ENCODE data around the gene TLCD3A.
"Not testable (repeated sequence)": the region's sequence is repeated elsewhere in the genome, so short reads cannot be mapped to it uniquely, and the experiment has no call there.

TLCD3A gene

DNA sequence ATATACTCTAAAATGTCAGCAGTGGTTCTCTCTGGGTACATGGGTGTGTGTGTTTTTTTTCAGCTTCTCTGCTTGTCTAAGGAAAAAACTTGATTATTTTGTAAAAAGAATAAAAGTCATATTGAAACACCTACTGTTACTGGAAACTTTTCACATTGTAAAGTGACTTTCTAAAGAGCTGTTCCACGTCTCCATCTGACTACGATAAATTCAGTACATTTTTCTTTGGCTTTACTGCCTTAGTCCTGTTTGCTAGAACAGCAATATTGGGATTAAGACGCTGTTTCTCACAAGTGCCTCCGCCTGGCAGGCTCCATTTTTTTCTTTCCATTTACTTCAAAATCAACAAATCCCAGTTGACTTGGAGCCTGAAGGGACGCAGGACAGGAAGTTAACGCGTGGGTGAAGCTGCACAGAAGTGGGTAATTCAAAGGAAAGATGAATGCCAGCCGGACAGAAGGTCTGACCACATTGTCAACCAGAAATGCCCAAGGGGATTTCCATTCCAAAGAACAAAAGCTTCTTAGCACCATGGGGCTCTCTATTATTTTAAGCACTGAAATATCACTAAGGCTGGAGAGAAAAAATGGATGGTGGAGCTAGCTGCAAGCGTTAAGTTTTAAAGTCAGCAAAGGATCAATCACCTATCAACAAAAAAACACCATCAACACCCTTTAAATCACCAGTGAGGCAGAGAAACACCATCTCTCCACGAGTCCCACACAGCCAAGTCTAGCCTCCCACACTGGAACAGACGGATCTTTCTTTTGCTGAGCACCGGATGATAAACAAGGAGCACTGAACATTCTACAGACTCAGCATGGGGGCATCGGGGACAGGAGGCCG lies 41.3 kb downstream of the TLCD3A start:
- Histone ChIP-seq H3K27ac (ENCODE audit: low read length) (no peak overlapping the region), H3K36me3 (ENCODE audit: control insufficient read depth in 1 of 2, insufficient read depth in 2 of 2, low read length in 2 of 2) (peaks cover 73 to 75% of the 10 kb centered on the region in 2 donors), H3K4me1 (ENCODE audit: control insufficient read depth in 1 of 2, insufficient read depth in 2 of 2, low read length in 2 of 2) (no peaks in the 10 kb centered on the region), H3K4me3 (ENCODE audit: low read depth in 1 of 2, low read length in 2 of 2) (no peak overlapping the region), H3K9me3 (ENCODE audit: control insufficient read depth in 1 of 2, low read length in 2 of 2) (no peaks in the 10 kb centered on the region), H3K27me3 (ENCODE audit: low read depth, low read length) (no peaks in the 10 kb centered on the region)

DNA sequence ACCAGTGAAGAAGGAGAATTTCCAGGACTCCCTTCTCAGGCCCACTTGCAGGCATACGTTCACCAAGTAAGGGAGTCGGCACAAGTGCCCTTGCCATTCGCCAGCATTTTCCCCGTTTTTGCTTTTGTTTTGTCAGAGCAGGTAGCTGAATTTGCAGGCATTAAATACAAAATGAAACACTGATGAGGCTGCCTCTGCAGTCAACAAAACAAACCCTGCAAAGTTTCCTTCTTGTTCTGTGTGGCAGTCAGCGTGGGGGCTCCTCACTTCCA lies 41.9 kb downstream of the TLCD3A start:
- H3K4me3 ChIP-seq (ENCODE audit: low read depth in 1 of 2, low read length in 2 of 2) = no peak overlapping the region
- no peak overlapping the region for H3K27ac ChIP-seq (ENCODE audit: low read length)
- H3K9me3 ChIP-seq (ENCODE audit: control insufficient read depth in 1 of 2, low read length in 2 of 2) = no peaks in the 10 kb centered on the region
- peaks cover 67 to 69% of the 10 kb centered on the region in 2 donors for H3K36me3 ChIP-seq (ENCODE audit: control insufficient read depth in 1 of 2, insufficient read depth in 2 of 2, low read length in 2 of 2)
- H3K27me3 ChIP-seq (ENCODE audit: low read depth, low read length) = no peaks in the 10 kb centered on the region
- H3K4me1 ChIP-seq (ENCODE audit: control insufficient read depth in 1 of 2, insufficient read depth in 2 of 2, low read length in 2 of 2) = no peaks in the 10 kb centered on the region

DNA sequence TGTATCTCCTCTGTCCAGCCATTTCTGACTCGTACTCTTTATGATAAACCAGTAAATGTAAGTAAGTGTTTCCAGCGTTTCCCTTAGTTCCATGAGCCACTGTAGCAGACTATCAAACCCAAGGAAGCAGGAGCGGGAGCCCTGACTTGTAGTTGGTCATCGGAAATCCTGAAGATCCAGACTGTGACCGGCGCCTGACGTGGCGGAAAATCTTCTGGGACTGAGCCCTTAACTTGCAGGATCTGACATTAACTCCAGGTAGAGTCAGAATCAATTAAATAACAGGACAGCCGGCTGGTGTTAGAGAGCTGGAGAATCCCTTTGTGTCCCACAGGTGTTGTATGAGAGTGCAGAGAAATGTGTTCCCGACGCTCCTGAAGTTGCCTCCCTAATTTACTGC lies 45.7 kb downstream of the TLCD3A start:
- Histone ChIP-seq H3K4me1 (ENCODE audit: control insufficient read depth in 1 of 2, insufficient read depth in 2 of 2, low read length in 2 of 2) (peaks cover 5 to 15% of the 10 kb centered on the region in 2 donors), H3K27me3 (ENCODE audit: low read depth, low read length) (no peaks in the 10 kb centered on the region), H3K36me3 (ENCODE audit: control insufficient read depth in 1 of 2, insufficient read depth in 2 of 2, low read length in 2 of 2) (peaks cover 41 to 44% of the 10 kb centered on the region in 2 donors), H3K9me3 (ENCODE audit: control insufficient read depth in 1 of 2, low read length in 2 of 2) (no peaks in the 10 kb centered on the region), H3K4me3 (ENCODE audit: low read depth in 1 of 2, low read length in 2 of 2) (no peak overlapping the region), H3K27ac (ENCODE audit: low read length) (no peak overlapping the region)

DNA sequence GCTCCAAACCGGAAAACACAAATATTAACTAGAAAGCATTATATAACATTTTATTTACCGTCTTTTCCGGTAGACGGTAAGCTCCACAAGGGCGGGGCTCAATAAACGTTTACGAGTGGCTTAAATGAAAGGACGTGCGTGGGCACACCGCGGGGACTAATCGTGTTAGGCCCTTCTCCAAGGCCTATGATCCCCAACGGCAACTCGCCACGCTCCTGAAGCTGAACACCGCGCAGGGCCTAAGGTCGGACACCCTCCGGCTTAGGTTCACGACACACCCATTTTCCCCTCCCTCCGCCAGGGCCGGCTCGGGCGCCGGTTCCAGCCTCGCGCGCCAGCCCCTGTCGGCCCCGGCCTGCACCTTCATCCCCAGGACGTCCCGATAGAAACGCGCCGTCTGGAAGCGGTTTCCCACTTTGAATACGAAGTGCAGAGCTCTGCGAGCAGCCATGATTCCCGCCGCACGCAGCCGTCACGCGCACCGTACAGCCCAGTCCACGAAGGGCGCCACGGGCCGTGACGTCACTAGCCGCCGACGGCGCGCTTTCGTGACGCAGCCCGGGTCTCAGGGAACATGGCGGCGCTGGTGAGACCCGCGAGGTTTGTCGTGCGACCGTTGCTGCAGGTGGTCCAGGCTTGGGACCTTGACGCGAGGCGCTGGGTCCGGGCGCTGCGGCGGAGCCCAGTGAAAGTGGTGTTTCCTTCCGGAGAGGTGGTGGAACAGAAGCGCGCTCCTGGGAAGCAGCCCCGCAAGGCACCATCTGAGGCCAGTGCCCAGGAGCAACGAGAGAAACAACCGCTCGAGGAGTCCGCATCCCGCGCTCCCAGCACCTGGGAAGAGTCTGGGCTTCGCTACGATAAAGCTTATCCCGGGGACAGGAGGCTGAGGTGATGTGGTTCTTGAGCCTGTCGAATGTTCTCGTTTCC lies 49.7 kb downstream of the TLCD3A start, which contains the start of the genes GLOD4 and MRM3:
TSS of gene GLOD4 (minus strand) at position 476 of the 927 bp plus-strand sequence. CDS start at position 451, 25 bp downstream.
TSS of gene MRM3 (plus strand) at position 549 of the 927 bp plus-strand sequence. CDS start at position 575, 26 bp downstream.
- Histone ChIP-seq H3K36me3 (ENCODE audit: control insufficient read depth in 1 of 2, insufficient read depth in 2 of 2, low read length in 2 of 2) (peaks cover 11 to 15% of the 10 kb centered on the region in 2 donors), H3K27ac (ENCODE audit: low read length) (peak within 1 kb of the TSS; percentile 81), H3K27me3 (ENCODE audit: low read depth, low read length) (no peaks in the 10 kb centered on the region), H3K4me3 (ENCODE audit: low read depth in 1 of 2, low read length in 2 of 2) (peak within 1 kb of the TSS; percentile 96 to 99), H3K4me1 (ENCODE audit: control insufficient read depth in 1 of 2, insufficient read depth in 2 of 2, low read length in 2 of 2) (peaks cover 5 to 28% of the 10 kb centered on the region in 2 donors), H3K9me3 (ENCODE audit: control insufficient read depth in 1 of 2, low read length in 2 of 2) (no peaks in the 10 kb centered on the region)

DNA sequence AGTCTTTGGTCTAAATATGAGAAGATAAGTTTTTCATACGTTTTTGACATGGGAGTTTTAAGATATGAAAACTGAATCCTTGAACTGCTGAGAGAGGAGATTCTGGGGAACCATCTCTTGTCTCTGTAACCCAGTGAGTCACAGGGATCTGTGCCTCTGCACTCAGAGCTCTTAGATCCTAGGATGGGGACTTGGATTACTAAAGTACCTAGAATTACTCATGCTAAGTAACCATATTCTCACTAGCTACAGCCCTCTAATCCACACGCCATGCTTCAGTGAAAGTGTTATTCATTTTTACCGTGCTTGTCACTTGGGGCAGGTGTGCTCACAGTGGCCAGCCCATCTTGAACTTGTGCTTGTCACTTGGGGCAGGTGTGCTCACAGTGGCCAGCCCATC lies 51.7 kb downstream of the TLCD3A start:
- Histone ChIP-seq H3K27me3 (ENCODE audit: low read depth, low read length) (no peaks in the 10 kb centered on the region), H3K4me3 (ENCODE audit: low read depth in 1 of 2, low read length in 2 of 2) (no peak overlapping the region), H3K36me3 (ENCODE audit: control insufficient read depth in 1 of 2, insufficient read depth in 2 of 2, low read length in 2 of 2) (peaks cover 0 to 12% of the 10 kb centered on the region in 2 donors), H3K9me3 (ENCODE audit: control insufficient read depth in 1 of 2, low read length in 2 of 2) (no peaks in the 10 kb centered on the region), H3K27ac (ENCODE audit: low read length) (no peak overlapping the region), H3K4me1 (ENCODE audit: control insufficient read depth in 1 of 2, insufficient read depth in 2 of 2, low read length in 2 of 2) (peaks cover 5 to 28% of the 10 kb centered on the region in 2 donors)

DNA sequence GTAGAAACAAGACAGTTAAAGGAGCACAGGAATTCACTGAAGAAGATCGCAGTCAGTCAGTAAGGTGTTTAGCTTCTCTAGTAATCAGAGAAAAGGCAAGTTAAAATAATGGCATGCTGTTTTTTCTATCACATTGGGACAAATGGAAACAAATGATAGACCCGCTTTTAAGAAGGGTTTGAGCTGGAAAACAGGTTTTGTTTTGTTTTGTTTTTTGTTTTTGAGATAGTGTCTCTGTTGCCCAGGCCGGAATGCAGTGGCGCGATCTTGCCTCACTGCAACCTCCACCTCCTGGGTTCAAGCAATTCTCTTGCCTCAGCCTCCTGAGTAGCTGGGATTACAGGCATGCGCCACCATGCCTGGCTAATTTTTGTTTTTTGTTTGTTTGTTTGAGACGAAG lies 53.5 kb downstream of the TLCD3A start:
- Histone ChIP-seq H3K36me3 (ENCODE audit: control insufficient read depth in 1 of 2, insufficient read depth in 2 of 2, low read length in 2 of 2) (peaks cover 0 to 12% of the 10 kb centered on the region in 2 donors), H3K4me1 (ENCODE audit: control insufficient read depth in 1 of 2, insufficient read depth in 2 of 2, low read length in 2 of 2) (peaks cover 5 to 33% of the 10 kb centered on the region in 2 donors)
- H3K27me3 ChIP-seq (ENCODE audit: low read depth, low read length); H3K9me3 ChIP-seq (ENCODE audit: control insufficient read depth in 1 of 2, low read length in 2 of 2); H3K4me3 ChIP-seq (ENCODE audit: low read depth in 1 of 2, low read length in 2 of 2); H3K27ac ChIP-seq (ENCODE audit: low read length): not testable (repeated sequence)

DNA sequence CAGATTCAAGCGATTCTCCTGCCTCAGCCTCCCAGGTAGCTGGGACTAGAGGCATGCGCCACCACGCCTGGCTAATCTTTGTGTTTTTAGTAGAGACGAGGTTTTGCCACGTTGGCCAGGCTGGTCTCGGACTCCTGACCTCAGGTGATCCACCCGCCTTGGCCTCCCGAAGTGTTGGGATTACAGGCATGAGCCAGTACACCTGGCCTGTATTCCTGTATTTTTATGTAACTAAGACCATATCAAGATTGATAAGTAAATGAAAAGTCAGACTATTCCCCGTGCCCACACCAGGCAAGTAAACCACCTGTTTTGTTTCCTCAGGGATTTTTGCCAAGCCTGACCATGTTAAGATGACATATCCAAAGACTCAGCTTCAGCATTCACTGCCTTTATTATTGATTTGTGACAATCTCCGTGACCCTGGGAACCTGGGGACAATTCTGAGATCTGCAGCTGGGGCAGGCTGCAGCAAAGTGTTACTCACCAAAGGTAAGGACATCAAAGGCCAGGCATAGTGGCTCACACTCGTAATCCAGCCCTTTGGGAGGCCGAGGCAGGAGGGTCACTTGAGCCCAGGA lies 55.3 kb downstream of the TLCD3A start:
- Histone ChIP-seq H3K9me3 (ENCODE audit: control insufficient read depth in 1 of 2, low read length in 2 of 2) (no peaks in the 10 kb centered on the region), H3K4me1 (ENCODE audit: control insufficient read depth in 1 of 2, insufficient read depth in 2 of 2, low read length in 2 of 2) (peaks cover 0 to 23% of the 10 kb centered on the region in 2 donors), H3K27ac (ENCODE audit: low read length) (no peak overlapping the region), H3K27me3 (ENCODE audit: low read depth, low read length) (no peaks in the 10 kb centered on the region), H3K4me3 (ENCODE audit: low read depth in 1 of 2, low read length in 2 of 2) (no peak overlapping the region), H3K36me3 (ENCODE audit: control insufficient read depth in 1 of 2, insufficient read depth in 2 of 2, low read length in 2 of 2) (peaks cover 0 to 22% of the 10 kb centered on the region in 2 donors)

DNA sequence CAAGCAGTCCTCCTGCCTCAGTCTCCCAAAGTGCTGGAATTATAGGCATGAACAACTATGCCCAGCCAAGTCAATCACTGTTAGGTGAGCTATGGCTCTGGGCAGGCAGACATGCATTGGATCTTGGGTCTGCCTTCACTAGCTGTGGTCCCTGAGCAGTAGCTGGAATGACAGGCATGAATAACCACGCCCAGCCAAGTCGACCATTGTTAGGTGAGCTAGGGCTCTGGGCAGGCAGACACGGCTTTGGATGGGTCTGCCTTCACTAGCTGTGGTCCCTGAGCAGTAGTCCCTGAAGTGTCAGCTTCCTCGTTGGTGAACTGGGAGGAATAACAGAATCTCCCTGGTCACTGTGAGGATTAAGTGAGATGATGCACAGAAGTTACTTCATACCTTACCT lies 56.2 kb downstream of the TLCD3A start:
- Histone ChIP-seq H3K4me1 (ENCODE audit: control insufficient read depth in 1 of 2, insufficient read depth in 2 of 2, low read length in 2 of 2) (peaks cover 0 to 17% of the 10 kb centered on the region in 2 donors), H3K27me3 (ENCODE audit: low read depth, low read length) (no peaks in the 10 kb centered on the region), H3K36me3 (ENCODE audit: control insufficient read depth in 1 of 2, insufficient read depth in 2 of 2, low read length in 2 of 2) (peaks cover 0 to 24% of the 10 kb centered on the region in 2 donors), H3K4me3 (ENCODE audit: low read depth in 1 of 2, low read length in 2 of 2) (no peak overlapping the region), H3K27ac (ENCODE audit: low read length) (no peak overlapping the region), H3K9me3 (ENCODE audit: control insufficient read depth in 1 of 2, low read length in 2 of 2) (no peaks in the 10 kb centered on the region)

DNA sequence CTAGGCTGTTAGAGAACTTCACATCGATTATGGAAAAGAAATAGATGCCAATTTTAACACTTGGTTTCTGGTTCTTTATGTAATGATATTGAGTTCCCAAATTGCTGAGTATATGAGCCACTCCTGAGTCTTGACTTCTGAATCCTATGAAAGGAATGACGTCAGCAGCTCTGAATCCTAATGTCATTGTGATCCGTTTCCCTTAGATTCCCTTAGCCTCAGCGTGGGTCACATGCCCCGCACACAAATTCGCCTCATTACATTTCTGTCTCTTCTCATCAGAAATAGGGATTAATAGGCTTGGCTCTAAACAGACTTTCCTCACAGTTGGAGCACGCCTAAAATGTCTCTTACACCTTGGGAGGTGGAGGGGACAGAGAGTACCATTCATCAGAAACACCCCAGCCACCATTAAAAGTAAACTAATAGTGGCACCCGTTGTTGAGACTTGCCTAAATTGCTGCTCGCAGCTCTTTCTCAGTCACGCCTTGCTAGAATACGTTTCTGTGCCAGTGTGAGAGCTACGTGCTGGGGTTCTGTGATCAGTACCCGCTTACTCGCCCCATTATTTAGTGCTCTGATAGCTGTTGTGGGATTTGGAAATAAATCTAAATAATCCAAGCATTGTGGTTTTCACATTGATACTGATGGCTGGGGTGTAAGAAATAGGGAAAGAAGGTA lies 56.9 kb downstream of the TLCD3A start:
- H3K4me1 ChIP-seq (ENCODE audit: control insufficient read depth in 1 of 2, insufficient read depth in 2 of 2, low read length in 2 of 2) = peaks cover 0 to 16% of the 10 kb centered on the region in 2 donors
- H3K27ac ChIP-seq (ENCODE audit: low read length) = no peak overlapping the region
- no peak overlapping the region for H3K4me3 ChIP-seq (ENCODE audit: low read depth in 1 of 2, low read length in 2 of 2)
- no peaks in the 10 kb centered on the region for H3K9me3 ChIP-seq (ENCODE audit: control insufficient read depth in 1 of 2, low read length in 2 of 2)
- no peaks in the 10 kb centered on the region for H3K27me3 ChIP-seq (ENCODE audit: low read depth, low read length)
- peaks cover 0 to 24% of the 10 kb centered on the region in 2 donors for H3K36me3 ChIP-seq (ENCODE audit: control insufficient read depth in 1 of 2, insufficient read depth in 2 of 2, low read length in 2 of 2)

DNA sequence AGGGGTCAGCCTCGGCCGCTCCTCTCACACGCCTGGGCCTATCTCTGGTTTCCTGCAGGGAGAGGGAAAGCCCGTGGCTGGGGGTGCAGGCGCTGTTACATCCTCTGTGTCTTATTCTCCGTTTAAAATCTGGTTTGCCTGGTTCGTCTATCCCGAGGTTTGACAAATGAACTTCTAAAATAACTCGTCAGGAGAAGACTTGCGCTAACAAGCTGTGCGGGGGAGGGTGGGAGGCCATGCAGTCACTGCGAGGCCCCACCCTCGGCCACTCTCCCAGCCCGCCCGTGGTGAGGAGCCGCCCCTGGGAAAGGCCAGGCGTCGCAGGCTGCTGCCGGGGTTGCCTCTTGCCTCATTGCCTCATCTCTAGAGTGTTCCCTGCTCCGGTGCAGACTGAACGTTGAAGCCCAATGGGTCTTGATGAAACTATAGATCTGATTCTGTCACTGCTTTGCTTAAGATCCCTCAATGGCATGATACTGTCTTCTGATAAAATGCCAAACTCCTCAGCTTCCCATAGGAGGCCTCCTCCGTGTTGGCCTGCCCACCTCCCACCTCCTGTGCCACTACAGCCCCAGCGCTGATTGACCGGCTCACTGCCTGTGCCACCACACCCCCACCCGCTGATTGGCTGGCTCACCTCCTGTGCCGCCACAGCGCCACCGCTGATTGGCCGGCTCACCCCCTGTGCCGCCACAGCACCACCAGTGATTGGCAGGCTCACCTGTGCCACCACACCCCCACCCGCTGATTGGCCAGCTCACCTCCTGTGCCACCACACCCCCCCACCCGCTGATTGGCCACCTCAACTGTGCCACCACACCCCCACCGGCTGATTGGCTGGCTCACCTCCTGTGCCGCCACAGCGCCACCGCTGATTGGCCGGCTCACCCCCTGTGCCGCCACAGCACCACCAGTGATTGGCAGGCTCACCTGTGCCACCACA lies 57.8 kb downstream of the TLCD3A start:
- H3K27ac ChIP-seq (ENCODE audit: low read length); H3K9me3 ChIP-seq (ENCODE audit: control insufficient read depth in 1 of 2, low read length in 2 of 2); H3K4me3 ChIP-seq (ENCODE audit: low read depth in 1 of 2, low read length in 2 of 2); H3K27me3 ChIP-seq (ENCODE audit: low read depth, low read length): not testable (repeated sequence)
- H3K36me3 ChIP-seq (ENCODE audit: control insufficient read depth in 1 of 2, insufficient read depth in 2 of 2, low read length in 2 of 2) = peaks cover 0 to 24% of the 10 kb centered on the region in 2 donors
- H3K4me1 ChIP-seq (ENCODE audit: control insufficient read depth in 1 of 2, insufficient read depth in 2 of 2, low read length in 2 of 2) = peaks cover 4 to 20% of the 10 kb centered on the region in 2 donors
